GM21786 (cell line): ENCODE results near the gene MAPK12.

Source experiments
- ATAC-seq: cut with Tn5 transposase; IDR thresholded peaks from one replicate; pipeline ENCODE4 v1.9.1; 2021; ENCODE audit not compliant: unreplicated experiment

Gene MAPK12

DNA sequence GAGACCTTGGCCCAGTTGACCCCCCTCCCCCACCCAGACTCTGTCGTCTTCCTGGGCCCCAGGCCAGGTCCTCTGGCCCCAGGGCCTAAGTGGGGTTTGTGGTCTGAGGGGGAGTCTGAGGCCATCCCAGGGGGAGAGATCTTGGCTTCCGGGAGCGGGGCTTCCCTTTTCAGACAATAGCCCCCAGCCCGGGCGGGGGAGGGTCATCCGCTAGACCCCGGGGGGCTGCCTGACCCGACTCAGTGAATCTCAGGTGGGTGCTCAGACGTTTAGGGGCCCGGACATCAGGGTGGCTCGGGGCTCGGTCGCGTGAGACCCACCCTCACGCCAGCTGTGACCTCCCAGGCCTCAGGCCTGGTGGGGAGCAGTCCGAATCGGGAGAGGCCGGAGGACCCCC lies 8.1 kb upstream of the MAPK12 start:
- no peak for ATAC-seq

DNA sequence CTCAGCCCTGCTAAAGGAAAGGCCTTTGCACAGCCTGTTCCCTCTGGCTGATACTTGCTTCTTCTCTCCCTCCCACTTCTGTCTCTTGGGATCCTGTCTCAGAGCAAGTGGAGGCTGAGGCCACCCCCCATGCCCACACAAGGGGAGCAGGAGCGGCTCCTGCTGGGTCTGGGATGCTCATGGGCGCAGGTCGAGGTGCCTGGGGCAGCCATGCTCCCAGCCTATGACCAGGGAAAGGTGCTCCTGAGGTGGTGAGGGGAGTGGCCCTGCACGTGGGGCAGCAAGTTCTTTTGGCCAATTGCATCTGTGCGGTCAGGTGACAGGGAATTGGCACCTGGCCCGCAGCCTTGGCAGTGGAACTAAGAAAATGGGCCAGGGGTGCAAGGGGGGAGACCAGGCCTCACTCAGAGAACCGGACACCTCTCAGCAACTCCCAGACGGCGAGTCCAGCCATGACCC lies 7.2 kb upstream of the MAPK12 start:
- no peak for ATAC-seq

GRCh38 chr22:50267591-50268390 lies 6.3 kb upstream of the MAPK12 start:
- no peak for ATAC-seq

DNA sequence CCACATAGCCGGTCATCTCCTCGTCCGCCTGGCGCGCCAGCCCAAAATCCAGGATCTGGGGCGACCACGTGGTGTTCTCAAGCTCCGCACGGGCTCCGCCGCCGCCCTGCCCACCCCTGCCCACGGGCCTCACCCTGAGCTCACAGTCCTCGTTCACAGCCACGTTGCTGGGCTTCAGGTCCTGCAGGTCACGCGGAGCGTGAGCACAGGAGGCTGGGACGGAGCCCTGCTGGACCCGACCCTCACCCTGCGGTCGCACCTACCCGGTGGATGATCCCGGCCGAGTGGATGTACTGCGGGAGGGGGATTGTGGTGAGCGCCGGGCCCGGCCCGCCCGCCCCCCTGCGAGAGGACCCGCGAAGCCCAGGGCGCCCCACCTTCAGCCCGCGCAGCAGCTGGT lies 5.5 kb upstream of the MAPK12 start:
- no peak for ATAC-seq

- ATAC-seq, result no peak
Measured at GRCh38 chr22:50264946-50265669, 3.6 kb upstream of the MAPK12 start.

DNA sequence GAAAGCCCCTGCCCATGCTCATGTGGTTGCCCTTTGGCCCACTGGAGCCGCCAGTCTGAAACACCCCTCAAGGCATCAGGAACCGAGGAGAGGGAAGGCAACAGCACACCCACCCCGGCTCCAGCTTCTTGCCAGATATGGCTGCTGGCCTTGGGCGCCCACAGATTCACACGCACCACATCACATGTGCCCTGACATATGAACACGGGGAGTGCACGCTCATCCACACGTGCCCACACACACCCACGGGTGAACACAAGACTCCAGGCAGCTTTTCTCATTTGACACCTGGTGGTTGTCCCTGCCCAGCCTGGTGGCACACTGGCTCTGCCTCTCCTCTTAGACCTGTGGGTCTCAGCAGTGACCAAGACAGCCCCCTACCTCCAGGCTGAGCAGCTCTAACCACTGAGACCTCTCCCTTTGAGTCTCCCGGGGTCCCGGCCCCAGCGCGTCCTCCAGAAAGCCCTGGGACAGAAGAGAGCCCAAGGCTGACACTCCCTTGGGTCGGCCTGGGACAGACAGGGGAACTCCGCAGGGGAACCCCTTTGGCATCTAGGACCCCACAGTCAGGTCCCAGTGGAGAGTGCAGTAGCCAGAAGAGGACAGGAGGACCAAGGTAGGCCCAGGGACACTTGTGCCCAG lies 2.7 kb upstream of the MAPK12 start:
- ATAC-seq, result no peak

- no peak for ATAC-seq
Measured at GRCh38 chr22:50262973-50263617, 1.6 kb upstream of the MAPK12 start.

DNA sequence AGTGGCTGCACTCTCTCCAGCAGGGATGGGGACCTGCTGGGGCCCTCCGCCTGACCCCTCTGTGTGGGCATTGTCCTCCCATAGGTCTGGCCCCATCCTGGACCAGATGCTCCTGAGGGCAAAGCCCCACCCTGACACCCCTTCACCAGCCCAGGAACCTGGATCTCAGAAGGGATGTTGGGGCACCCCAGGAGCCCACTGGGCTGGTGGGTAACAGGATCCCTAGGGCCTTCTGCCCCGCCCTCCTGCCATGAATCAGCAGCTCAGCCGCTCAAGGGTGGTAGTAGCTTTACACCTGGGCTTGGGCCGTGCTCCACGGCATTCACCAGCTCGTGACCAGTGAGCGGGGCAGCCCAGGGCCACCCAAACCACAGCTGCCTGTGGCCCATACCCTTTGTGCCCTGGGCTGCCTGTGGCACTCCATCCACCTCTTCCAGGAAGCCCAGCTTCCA lies 1.0 kb upstream of the MAPK12 start:
- no peak for ATAC-seq

- ATAC-seq, result no peak
Measured at GRCh38 chr22:50260801-50261614, 475 bp downstream of the MAPK12 start.

GRCh38 chr22:50260434-50260800 lies 1.1 kb downstream of the MAPK12 start:
- ATAC-seq, result no peak

DNA sequence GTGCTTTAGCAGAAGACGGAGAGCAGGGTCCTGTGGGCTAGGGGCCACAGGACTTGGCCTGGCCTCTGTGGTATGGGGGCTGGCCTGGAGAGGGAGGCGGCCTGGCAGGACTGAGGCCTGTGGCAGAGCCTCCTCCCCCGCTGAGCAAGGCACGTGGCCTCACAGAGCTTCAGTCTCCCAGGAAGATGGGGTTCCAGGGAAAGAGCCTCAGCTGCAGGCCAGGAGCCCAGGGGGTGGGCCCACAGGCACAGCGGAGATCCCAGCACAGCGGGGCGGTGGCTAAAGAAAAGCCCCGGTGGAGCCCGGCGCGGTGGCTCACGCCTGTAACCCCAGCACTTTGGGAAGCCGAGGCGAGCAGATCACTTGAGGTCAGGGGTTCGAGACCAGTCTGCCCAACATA lies 2.2 kb downstream of the MAPK12 start:
- ATAC-seq, result no peak

GRCh38 chr22:50258361-50259292 lies 2.9 kb downstream of the MAPK12 start:
- ATAC-seq, result no peak

DNA sequence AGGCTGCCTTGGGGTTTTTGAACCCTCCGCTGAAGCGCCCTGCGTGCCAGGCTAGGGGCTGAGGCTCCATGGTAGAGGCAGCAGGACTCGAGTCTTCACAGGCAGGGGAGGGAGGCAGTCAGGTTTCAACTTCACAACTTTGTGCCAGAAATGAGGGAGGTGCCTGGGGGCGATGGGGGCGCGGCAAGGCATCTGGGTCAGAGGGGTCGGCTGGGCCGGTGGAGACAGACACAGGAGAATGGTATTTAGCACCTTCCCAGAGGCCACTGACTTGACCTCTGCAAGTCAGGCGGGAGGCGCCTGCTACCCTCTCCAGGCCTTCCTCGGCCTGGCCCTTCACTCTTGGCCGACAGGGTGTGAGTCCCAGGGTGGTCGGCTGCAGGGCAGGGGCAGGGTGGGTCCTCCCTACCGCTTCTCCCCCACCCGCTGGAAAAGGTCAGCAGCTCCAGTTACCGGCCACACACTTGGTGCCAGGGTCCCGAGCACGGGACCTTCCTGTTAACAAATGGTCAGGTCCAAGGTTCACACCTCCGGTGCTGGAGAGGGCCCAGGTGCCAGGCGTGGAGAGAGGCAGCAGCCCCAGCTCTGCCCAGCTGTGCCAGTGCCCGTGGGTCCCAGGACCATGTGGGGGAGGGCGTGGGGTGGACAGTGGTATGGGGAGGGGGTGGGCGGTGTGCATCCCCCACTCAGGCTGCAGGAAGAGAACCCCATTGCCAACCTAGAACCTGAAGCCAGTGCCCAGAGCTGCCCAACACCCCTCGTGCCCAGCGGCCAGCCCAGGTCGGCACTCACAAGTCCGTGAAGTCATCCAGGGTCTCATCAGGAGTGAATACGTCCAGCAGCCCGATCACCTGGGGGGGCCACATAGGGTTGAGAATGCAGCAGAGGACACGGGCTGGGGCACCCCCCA lies 3.8 kb downstream of the MAPK12 start:
- ATAC-seq, result no peak

DNA sequence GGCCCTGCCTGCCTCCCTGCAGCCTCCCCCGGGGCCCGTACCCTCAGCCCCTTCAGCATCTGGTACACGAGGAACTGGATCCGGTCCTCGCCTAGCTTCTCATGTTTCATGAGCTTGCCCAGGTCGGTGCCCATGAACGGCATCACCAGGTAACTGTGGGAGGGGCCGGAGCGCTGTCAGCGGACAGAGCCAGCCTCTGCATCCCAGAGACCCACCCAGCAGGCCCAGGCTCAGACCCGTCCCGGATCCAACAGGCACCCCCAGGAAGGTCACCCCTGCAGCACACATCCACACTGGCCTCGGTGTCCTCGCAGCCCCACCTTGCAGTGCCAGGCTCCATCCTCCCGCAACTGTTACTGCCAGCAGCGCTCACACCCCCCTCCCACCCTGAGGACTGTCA lies 4.4 kb downstream of the MAPK12 start:
- no peak for ATAC-seq

DNA sequence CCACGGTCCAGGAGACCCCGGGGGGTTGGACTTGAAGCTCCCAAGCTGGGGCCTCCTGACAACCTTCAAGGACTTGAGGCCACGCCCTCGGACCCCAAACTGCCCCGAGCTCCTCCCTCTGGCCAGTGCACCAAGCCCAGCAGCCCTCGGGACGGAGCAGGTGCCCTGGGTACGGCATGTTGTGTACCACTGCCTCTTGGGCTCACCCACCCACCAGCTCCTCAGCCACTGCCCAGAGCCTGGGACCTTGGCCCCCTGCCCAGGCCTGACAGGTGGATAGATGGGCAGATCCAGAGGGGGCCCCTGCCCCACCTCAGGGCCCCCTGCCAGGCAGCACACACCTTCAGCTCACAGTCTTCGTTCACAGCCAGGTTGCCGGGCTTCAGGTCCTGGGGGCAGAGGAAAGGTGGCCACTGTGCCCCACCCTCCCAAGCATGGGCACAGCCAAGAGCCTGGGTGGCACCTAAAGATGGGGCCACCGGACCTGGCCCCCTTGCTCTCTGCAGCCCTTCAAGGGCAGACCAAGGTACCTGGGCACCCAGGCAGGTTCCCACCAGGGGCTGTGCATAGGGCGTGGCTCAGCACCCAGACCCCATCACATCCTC lies 5.1 kb downstream of the MAPK12 start:
- no peak for ATAC-seq

DNA sequence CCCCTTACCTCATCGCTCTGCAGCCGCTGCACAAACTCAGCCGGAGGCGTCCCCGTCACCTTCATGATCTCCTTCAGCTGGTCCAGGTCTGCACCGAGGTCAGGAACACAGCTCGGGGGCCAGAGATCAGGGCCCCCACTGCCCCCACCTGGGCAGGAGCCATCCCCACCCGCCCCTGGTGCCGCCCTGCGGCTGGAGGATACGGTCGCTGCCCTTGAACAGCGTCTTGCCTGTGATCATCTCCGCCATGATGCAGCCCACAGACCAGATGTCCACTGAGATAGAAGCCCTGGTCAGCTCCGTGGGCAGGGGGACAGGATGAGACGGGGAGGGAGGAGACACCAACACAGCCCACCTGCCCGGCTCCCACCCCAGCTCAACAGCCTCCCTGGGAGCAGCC lies 5.9 kb downstream of the MAPK12 start:
- no peak for ATAC-seq

DNA sequence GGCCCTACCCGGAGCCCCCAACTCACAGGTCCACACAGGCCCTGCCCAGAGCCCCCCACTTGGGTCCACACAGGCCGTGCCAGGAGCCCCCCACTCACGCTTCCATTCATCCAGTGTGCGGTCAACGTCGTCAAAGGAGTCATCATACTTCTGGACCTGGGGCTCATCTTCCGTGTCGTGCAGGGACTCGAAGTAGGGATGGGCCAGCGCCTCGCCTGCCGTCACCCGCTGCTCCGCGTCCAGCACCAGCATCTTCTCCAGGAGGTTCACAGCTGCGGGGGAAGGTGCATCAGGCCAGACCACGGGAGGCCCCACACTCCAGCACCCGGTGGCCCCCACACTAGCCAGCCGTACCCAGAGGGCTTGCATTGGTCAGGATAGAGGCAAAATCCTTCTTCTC lies 6.4 kb downstream of the MAPK12 start:
- no peak for ATAC-seq

- no peak for ATAC-seq
Measured at GRCh38 chr22:50253941-50254340, 7.5 kb downstream of the MAPK12 start.
